KMS-11 (cell line): ENCODE data around the gene MFSD12.

Source experiments
- H2AFZ ChIP-seq: fragments of 200-600 bp; sonication (generic); 2 replicates; pipeline ENCODE4 v1.6.1; 2016; ENCODE audit warnings: antibody characterized with exemption, mixed run types, low read depth
- H3K27ac ChIP-seq: fragments of 200-600 bp; sonication (generic); 2 replicates; pipeline ENCODE4 v1.6.1; 2016; ENCODE audit warnings: mild to moderate bottlenecking, mixed run types
- H3K27me3 ChIP-seq: fragments of 200-600 bp; sonication (generic); 2 replicates; pipeline ENCODE4 v1.6.1; 2017; ENCODE audit warnings: mild to moderate bottlenecking, low read depth, mixed run types, moderate library complexity; ENCODE audit not compliant: insufficient read depth
- H3K36me3 ChIP-seq: fragments of 200-600 bp; sonication (generic); 2 replicates; pipeline ENCODE4 v1.6.1; 2017; ENCODE audit warnings: mild to moderate bottlenecking, mixed run types; ENCODE audit not compliant: insufficient read depth
- H3K4me1 ChIP-seq: fragments of 200-600 bp; sonication (generic); 2 replicates; pipeline ENCODE4 v1.6.1; 2016; ENCODE audit warnings: mild to moderate bottlenecking, low read depth, mixed run types; ENCODE audit not compliant: poor library complexity, severe bottlenecking
- H3K4me2 ChIP-seq: fragments of 200-600 bp; sonication (generic); 2 replicates; pipeline ENCODE4 v1.7.0; 2016; ENCODE audit warnings: mild to moderate bottlenecking, mixed run types
- H3K4me3 ChIP-seq: fragments of 200-600 bp; sonication (generic); IDR thresholded peaks from 2 replicates; pipeline ENCODE4 v1.6.1; 2017; ENCODE audit warnings: low read depth, low read length, mixed read lengths; ENCODE audit not compliant: insufficient read depth
- H3K79me2 ChIP-seq: fragments of 200-600 bp; sonication (generic); 2 replicates; pipeline ENCODE4 v1.6.1; 2016; ENCODE audit warnings: low read depth, mixed run types; ENCODE audit not compliant: insufficient read depth
- H3K9ac ChIP-seq: fragments of 200-600 bp; sonication (generic); 2 replicates; pipeline ENCODE4 v1.6.1; 2016; ENCODE audit warnings: mild to moderate bottlenecking, mixed run types
- H4K20me1 ChIP-seq: fragments of 200-600 bp; sonication (generic); 2 replicates; pipeline ENCODE4 v1.6.1; 2016; ENCODE audit warnings: mild to moderate bottlenecking, mixed run types; ENCODE audit not compliant: insufficient read depth
- TF ChIP-seq, protein P1 (sequence below): fragments of 200-600 bp; sonication (generic); conservative IDR thresholded peaks from 2 replicates; pipeline ENCODE4 v1.6.1; 2017; ENCODE audit warnings: low read depth, mild to moderate bottlenecking, antibody characterized with exemption, low read length, moderate library complexity, mixed read lengths

The MFSD12 gene

GRCh38 chr19:3545669-3546034 is 11.7 kb downstream of the MFSD12 start:
- Histone ChIP-seq H3K27ac (no peak overlapping the region), H3K27me3 (no peaks in the 10 kb centered on the region), H3K79me2 (no peaks in the 10 kb centered on the region), H2AFZ (no peak overlapping the region), H3K9ac (no peak overlapping the region), H4K20me1 (no peaks in the 10 kb centered on the region), H3K4me2 (no peak overlapping the region), H3K4me3 (no peak overlapping the region), H3K4me1 (no peaks in the 10 kb centered on the region), H3K36me3 (no peaks in the 10 kb centered on the region)
- TF ChIP-seq, protein P1, sequence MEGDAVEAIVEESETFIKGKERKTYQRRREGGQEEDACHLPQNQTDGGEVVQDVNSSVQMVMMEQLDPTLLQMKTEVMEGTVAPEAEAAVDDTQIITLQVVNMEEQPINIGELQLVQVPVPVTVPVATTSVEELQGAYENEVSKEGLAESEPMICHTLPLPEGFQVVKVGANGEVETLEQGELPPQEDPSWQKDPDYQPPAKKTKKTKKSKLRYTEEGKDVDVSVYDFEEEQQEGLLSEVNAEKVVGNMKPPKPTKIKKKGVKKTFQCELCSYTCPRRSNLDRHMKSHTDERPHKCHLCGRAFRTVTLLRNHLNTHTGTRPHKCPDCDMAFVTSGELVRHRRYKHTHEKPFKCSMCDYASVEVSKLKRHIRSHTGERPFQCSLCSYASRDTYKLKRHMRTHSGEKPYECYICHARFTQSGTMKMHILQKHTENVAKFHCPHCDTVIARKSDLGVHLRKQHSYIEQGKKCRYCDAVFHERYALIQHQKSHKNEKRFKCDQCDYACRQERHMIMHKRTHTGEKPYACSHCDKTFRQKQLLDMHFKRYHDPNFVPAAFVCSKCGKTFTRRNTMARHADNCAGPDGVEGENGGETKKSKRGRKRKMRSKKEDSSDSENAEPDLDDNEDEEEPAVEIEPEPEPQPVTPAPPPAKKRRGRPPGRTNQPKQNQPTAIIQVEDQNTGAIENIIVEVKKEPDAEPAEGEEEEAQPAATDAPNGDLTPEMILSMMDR, result no peak

GRCh38 chr19:3544742-3545668 is 12.4 kb downstream of the MFSD12 start:
- TF ChIP-seq, protein P1, result peak; percentile 91
- no peaks in the 10 kb centered on the region for H3K36me3 ChIP-seq
- no peaks in the 10 kb centered on the region for H4K20me1 ChIP-seq

DNA sequence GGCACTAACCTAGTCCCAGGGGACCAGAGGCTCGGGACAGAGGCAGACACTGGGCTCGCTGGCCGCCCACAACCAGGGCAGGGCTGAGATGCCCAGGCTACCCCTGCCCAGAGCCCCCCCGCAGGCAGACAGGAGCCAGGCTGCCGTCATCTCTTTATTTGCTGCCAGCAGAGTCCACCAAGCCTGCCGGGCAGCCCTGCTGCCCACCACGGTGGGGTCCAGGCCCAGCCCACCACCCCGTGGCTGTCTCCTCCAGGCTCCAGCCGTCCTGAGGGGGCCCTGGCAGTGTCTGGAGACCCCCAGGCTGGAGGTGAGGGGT is 13.4 kb downstream of the MFSD12 start:
- H3K9ac ChIP-seq, result no peak overlapping the region
- H3K4me2 ChIP-seq, result no peak overlapping the region
- H3K4me3 ChIP-seq, result no peak overlapping the region
- H2AFZ ChIP-seq, result no peak overlapping the region
- no peaks in the 10 kb centered on the region for H3K79me2 ChIP-seq
- H3K27me3 ChIP-seq, result no peaks in the 10 kb centered on the region
- H3K36me3 ChIP-seq, result no peaks in the 10 kb centered on the region
- no peaks in the 10 kb centered on the region for H4K20me1 ChIP-seq
- no peaks in the 10 kb centered on the region for H3K4me1 ChIP-seq
- no peak overlapping the region for H3K27ac ChIP-seq
- TF ChIP-seq, protein P1, result no peak

More at GRCh38 chr19:3544742-3545668, 12.4 kb downstream of the MFSD12 start:
- H3K27ac ChIP-seq, result no peak overlapping the region
- no peak overlapping the region for H3K4me3 ChIP-seq
- no peaks in the 10 kb centered on the region for H3K27me3 ChIP-seq
- no peaks in the 10 kb centered on the region for H3K4me1 ChIP-seq
- H2AFZ ChIP-seq, result no peak overlapping the region
- no peak overlapping the region for H3K9ac ChIP-seq
- H3K4me2 ChIP-seq, result no peak overlapping the region
- H3K79me2 ChIP-seq, result no peaks in the 10 kb centered on the region

- H3K4me2 ChIP-seq, result no peak overlapping the region
- H3K79me2 ChIP-seq, result no peaks in the 10 kb centered on the region
- H3K27ac ChIP-seq, result no peak overlapping the region
- no peaks in the 10 kb centered on the region for H3K27me3 ChIP-seq
- H4K20me1 ChIP-seq, result no peaks in the 10 kb centered on the region
- TF ChIP-seq, protein P1, result no peak
- no peaks in the 10 kb centered on the region for H3K4me1 ChIP-seq
- no peaks in the 10 kb centered on the region for H3K36me3 ChIP-seq
- no peak overlapping the region for H2AFZ ChIP-seq
- H3K4me3 ChIP-seq, result no peak overlapping the region
- H3K9ac ChIP-seq, result no peak overlapping the region
These were observed 14.0 kb downstream of the MFSD12 start for GRCh38 chr19:3543150-3544057.
